ENCODE results near the gene MICAL1. TPM values are rescaled to one million over a fixed set of nuclear protein-coding genes. Genes with fewer than 3 reads are reported as not detected.

The MICAL1 gene
- polyA plus RNA-seq, 3 donors, result 23.2 to 32.8 (median 29.2) TPM

GRCh38 chr6:109446072-109446471 lies 9.5 kb downstream of the MICAL1 start:
- no peak for DNase-seq (ENCODE audit: extremely low read depth in 1 of 11, low read depth in 9 of 11, low spot score in 4 of 11)

- DNase-seq (ENCODE audit: extremely low read depth in 1 of 11, low read depth in 9 of 11, low spot score in 4 of 11), result no peak
Measured at GRCh38 chr6:109445382-109445781, 10.2 kb downstream of the MICAL1 start.

- DNase-seq (ENCODE audit: extremely low read depth in 1 of 11, low read depth in 9 of 11, low spot score in 4 of 11), result no peak
Measured at GRCh38 chr6:109443425-109443950, 12.1 kb downstream of the MICAL1 start.

DNA sequence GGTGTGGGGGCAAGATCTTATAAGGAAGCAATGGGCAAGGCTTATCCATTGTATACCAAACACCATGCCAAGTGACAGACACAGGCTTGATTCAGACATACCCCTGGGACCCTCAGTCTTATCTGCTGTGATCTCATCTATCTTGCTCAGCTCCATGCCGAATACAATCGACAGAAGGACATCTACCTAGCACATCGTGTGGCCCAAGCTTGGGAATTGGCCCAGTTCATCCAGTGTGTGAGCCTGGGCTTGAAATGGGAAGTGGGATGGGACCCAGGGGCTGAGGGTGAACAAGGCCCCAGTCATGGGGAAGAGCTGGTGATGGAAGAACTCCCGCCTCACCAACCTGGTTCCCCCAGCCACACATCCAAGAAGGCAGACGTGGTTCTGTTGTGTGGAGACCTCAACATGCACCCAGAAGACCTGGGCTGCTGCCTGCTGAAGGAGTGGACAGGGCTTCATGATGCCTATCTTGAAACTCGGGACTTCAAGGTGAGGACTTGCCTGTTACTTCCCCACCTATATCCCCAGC lies 13.1 kb downstream of the MICAL1 start:
- DNase-seq (ENCODE audit: extremely low read depth in 1 of 11, low read depth in 9 of 11, low spot score in 4 of 11), result no peak

DNA sequence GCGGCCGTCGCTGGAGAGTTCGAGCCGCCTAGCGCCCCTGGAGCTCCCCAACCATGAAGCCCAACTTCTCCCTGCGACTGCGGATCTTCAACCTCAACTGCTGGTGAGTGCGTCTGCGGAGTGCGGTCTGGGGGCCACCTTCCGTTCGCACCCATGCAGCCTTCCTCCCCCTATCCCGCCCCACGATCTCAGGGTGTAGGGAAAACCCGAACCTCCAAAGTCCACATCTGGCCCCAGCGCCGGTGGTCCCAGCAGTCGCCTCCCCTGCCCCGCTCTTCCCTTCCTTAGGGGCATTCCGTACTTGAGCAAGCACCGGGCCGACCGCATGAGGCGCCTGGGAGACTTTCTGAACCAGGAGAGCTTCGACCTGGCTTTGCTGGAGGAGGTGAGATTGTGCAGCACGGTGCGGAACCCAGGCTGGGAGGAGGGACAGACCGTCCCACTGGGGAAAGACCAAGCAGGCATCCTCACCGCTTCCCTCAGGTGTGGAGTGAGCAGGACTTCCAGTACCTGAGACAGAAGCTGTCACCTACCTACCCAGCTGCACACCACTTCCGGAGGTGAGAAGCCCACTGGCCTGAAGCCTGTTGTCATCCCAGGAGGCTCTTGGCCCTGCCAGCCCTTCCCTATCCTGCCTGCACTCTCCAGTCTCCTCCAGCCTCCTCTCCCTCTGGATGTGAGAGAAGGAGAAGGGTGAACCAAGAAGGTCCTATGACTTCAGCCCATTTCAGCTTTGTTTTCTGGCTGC lies 14.3 kb downstream of the MICAL1 start:
- DNase-seq (ENCODE audit: extremely low read depth in 1 of 11, low read depth in 9 of 11, low spot score in 4 of 11), result peak in 3 of 11 donors; percentile 43 to 52 (median 43)

GRCh38 chr6:109440331-109441068 lies 15.1 kb downstream of the MICAL1 start, which contains the start of the genes PPIL6 and SMPD2:
Gene PPIL6 (minus strand): TSS chr6:109440628. CDS start chr6:109440590, 38 bp downstream.
Gene SMPD2 (plus strand): TSS chr6:109440724. CDS start chr6:109441122, 398 bp downstream.
- peak; percentile 74 to 94 (median 90) for DNase-seq (ENCODE audit: extremely low read depth in 1 of 11, low read depth in 9 of 11, low spot score in 4 of 11)

- DNase-seq (ENCODE audit: extremely low read depth in 1 of 11, low read depth in 9 of 11, low spot score in 4 of 11), result no peak
Measured at GRCh38 chr6:109436041-109436440, 19.5 kb downstream of the MICAL1 start.

- DNase-seq (ENCODE audit: extremely low read depth in 1 of 11, low read depth in 9 of 11, low spot score in 4 of 11), result no peak
Measured at GRCh38 chr6:109434456-109434855, 21.1 kb downstream of the MICAL1 start.

- DNase-seq (ENCODE audit: extremely low read depth in 1 of 11, low read depth in 9 of 11, low spot score in 4 of 11), result no peak
Measured at GRCh38 chr6:109429496-109429895, 26.1 kb downstream of the MICAL1 start.

DNA sequence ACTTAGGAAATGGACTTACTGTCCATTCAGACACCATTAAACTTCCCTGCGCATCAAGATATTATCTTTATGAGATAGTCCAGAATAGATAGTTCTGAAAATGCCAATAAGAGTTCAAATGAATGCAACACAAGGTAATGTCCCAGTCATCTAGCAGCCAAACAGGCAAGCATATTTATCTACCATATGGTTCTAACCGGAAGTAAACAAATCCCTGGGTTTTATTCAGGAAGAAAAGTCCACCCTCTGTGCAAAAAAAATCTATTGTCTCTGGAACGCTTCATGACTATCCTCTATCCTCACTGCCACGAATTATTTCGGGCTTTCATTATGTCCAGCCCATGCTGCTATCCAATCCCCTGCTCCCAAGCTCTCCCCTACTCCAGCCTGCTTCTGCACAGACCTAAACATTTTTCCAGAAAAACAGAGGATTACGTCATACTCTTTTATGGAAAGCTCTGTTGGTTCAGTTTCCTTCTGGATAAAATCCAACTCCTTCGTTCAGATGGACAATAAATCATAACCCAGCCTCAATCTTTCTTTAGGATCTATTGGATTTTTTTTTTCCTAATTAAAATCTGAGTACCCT lies 26.6 kb downstream of the MICAL1 start:
- DNase-seq (ENCODE audit: extremely low read depth in 1 of 11, low read depth in 9 of 11, low spot score in 4 of 11), result peak in 4 of 11 donors; percentile 19 to 46 (median 30)

GRCh38 chr6:109424946-109425345 lies 30.6 kb downstream of the MICAL1 start:
- no peak for DNase-seq (ENCODE audit: extremely low read depth in 1 of 11, low read depth in 9 of 11, low spot score in 4 of 11)

DNA sequence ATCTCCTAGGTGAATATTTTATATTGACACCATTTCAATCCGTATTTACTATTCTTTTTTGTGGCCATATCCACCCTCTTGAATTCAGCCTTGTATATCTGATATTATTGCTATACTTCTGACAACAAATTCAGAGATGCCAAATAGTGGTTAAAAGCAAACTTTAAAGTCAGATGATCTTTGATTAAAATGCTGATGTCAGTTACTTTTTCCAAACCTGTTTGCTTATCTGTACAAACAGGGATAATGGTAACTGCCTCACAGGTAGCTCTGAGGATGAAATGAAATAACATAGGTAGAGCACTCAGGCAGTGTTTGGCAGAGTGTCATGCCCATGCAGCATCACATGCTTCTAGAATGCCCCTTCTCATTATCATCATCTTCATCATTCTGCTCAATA lies 34.4 kb downstream of the MICAL1 start:
- DNase-seq (ENCODE audit: extremely low read depth in 1 of 11, low read depth in 9 of 11, low spot score in 4 of 11), result no peak

DNA sequence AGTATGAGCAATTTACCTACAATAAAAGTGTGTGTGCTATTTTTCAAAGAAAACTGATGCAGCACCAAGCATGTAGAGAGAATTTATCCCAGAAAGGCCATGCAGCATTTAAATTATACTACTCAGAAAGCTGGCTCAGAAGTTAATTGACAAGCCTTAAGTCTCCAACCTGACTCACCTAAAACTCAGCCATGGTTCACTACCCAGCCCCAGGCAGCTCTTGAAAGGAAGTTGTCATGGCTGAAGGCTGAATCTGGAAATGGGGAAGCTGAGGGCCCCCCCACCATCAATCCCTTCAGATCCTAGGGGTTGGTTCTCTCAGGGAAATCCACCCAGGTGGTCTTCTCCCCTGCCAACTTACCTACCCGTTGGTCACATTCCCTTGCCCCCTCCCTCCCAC lies 34.8 kb downstream of the MICAL1 start:
- DNase-seq (ENCODE audit: extremely low read depth in 1 of 11, low read depth in 9 of 11, low spot score in 4 of 11), result peak in 2 of 11 donors; percentile 23 to 39

DNA sequence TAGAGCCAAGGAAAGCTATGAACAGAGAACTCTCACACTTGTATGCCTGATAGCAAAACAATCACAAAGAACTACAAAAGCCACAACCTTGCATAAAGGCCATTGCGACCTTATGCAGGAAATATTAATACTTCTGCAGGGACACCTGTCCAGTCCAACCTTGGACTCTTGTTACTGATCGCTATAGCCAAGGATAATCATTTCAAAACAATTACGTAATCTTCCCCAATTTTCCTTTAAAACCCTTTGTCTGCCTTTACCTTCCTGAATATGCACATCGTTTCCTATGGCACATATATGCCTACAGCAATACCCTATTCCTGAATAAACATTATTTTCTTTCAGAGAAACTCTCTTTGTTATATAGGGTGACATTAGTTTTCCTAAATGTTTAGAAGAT lies 37.9 kb downstream of the MICAL1 start:
- no peak for DNase-seq (ENCODE audit: extremely low read depth in 1 of 11, low read depth in 9 of 11, low spot score in 4 of 11)

DNA sequence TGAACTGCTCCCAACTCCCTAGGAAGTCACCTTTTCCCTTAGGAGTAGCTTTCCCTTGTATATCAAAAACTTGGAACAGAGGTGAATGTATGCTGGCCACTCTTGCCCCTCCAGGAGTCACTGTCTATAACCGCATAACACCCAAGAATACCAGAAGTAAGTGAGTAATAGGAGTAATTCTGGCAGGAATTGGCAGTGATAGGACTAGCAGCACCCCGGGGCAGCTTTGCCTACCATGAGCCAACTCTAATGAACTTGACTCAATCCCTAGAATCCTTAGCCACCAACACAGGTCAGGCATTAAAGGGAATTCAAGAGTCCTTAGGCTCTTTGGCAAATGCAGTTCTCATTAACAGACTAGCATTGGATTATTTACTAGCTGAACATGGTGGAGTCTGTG lies 44.5 kb downstream of the MICAL1 start:
- DNase-seq (ENCODE audit: extremely low read depth in 1 of 11, low read depth in 9 of 11, low spot score in 4 of 11), result no peak

GRCh38 chr6:109406196-109406595 lies 49.4 kb downstream of the MICAL1 start:
- DNase-seq (ENCODE audit: extremely low read depth in 1 of 11, low read depth in 9 of 11, low spot score in 4 of 11), result no peak

DNA sequence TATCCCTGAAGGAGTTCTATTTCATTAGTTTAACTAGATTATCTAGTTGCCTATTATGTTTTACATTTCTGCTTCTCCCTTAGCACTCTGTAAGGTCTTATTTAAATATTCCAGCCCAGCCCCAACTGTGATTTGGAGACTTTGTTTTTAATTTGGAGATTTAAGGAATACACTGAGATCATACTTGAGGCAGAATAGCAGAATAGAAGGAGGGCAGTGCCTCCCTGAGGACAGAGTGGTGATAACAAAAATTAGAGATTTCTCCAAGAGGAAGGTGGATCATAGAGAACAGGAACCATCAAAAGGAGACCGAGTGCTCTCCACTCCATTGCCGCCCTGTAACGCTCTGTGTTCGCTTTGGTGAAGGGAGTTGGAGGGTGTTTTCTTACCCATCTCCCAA lies 58.6 kb downstream of the MICAL1 start:
- DNase-seq (ENCODE audit: extremely low read depth in 1 of 11, low read depth in 9 of 11, low spot score in 4 of 11), result no peak

GRCh38 chr6:109396046-109396718 lies 59.4 kb downstream of the MICAL1 start:
- DNase-seq (ENCODE audit: extremely low read depth in 1 of 11, low read depth in 9 of 11, low spot score in 4 of 11), result no peak
